GM15510 (cell line): ENCODE data around the gene HNRNPU.

ENCODE experiments used
- POLR2A ChIP-seq: IDR thresholded peaks from 3 replicates; pipeline ENCODE4 v1.6.1; 2011; ENCODE audit warnings: borderline replicate concordance; ENCODE audit not compliant: insufficient read length; ENCODE audit errors: extremely low read depth

HNRNPU gene

DNA sequence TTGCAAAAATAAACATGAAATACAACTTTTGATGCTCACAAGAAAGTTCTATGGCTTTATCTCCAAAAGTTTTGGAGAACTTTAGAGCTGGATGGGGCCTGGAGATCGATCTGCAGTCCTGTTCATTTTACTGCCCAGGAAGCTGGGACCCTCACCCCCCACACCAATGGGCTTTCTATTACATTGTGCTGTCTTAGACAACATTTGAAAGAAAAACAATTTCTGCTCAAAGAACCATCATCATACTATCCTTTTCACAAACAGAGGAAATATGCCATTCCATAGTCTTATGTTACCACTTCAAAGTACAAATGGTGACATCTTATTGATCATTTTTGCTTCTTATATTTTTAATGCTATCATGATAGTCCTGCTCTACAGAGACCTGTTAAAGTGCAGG is 2.0 kb upstream of the HNRNPU start:
- TF ChIP-seq POLR2A = no peak

GRCh38 chr1:244865820-244866219 is 1.5 kb upstream of the HNRNPU start:
- no peak for TF ChIP-seq POLR2A

DNA sequence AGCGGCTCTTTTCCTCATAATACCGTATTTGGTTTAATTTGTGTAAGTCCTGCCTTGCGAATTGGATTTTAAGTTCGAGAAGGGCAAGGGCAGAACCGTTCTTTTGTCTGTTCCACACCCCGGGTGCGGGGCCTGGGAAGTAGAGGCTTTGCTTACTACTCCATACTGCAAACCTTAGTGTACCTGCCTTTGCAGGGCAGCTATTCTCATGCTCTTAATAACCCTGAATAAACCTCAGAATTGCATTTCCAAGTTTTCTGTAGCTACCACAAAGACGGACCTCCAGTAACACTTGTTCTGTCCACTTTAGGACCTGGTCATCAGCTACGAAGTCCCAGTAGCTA is 657 bp upstream of the HNRNPU start:
- TF ChIP-seq POLR2A = no peak

DNA sequence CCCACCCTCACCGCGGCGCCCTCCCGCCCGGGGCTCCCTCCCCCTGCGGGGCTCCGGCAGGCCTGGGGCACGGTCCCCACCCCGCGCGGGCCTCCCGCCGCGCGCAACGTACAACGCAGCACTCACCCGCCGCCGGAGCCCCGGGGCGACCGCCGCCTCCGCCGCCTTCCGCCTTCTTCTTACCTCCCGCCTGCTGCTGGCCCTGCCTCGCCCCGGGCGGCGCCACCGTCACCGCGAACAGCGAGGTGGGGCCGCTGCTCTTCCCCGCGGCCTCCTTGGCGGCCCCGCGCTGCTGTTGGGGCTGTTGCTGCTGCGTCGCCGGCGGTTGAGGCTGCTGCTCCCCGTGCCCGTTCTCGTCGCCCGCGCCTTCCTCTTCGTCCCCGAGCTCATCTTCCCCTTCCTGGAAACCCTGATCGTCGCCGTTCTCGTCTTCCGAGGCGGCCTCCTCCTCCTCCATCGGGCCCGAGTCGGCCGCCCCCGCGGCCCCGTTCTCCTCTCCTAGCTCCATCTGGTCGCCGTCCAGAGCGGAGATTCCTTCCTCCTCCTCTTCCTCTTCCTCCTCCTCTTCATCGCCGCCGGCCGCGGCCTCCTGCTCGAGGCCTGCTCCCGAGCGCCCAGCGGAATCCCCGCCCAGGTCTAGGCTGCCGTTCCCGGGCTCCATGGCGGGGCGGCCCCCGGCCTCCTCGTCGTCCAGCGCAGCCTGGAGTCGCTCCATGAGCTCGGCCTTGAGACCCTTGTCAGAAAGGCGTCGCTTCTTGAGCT is 671 bp downstream of the HNRNPU start:
- TF ChIP-seq POLR2A = no peak

DNA sequence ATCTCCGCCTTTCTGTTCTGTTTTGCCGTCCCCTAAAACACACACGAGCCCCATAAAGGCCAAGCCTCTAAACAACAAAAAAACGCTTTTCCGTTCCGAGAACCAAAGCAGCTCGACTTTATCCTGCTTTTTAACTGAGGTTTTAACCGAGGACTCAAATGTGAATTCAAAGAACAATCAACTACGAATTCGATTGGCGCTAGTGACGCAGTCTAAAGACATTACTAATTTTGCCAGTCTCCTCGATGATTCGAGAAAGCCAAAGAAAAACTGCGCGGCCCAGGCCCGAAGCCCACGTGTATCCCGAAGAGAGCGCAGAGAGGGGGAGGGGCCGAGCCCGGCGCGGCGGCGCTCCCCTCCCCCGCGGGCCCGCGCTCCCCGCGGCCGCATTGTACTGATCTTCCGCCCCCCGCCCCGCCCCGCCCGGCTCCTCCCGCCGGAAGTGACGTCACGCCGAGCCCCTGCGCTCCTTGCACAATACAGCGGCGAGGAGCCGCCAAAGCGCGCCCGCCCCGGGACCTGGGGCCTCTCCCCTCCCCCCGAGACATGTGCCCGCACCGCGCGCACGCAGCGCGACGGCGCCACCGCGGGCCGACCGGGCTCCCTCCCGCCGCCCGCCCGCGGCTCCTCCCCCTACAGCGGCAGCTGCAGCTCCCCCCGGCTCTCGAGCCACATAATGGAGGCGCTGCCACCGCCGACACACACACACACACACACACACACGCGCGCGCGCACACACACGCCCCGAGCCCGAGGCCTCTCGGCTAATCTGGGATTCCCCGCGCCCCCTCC is 1.4 kb downstream of the HNRNPU start:
- TF ChIP-seq POLR2A = peak; percentile 65

GRCh38 chr1:244862354-244862698 is 2.0 kb downstream of the HNRNPU start:
- no peak for TF ChIP-seq POLR2A

DNA sequence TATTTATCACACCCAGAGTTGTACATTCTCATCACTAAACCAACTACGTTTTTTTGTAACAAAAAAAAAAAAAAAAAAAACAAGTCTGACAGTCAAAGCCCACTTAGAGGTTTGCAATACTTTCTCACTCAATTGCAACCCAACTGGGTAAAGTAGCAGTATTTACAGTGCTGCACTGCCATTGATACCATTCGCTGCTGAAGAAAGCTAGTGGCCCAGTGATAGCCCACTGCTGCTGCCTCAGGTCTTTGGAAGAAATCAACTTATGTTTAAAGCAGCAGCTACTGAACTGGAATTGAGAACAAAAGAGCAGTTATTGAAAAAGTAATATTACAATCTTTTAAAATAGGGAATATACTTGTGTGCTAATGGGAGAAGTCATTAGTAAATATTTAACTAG is 2.7 kb downstream of the HNRNPU start:
- TF ChIP-seq POLR2A = no peak

- TF ChIP-seq POLR2A = no peak
Measured at GRCh38 chr1:244860914-244861610, 3.3 kb downstream of the HNRNPU start.

GRCh38 chr1:244860078-244860477 is 4.3 kb downstream of the HNRNPU start:
- TF ChIP-seq POLR2A = no peak

DNA sequence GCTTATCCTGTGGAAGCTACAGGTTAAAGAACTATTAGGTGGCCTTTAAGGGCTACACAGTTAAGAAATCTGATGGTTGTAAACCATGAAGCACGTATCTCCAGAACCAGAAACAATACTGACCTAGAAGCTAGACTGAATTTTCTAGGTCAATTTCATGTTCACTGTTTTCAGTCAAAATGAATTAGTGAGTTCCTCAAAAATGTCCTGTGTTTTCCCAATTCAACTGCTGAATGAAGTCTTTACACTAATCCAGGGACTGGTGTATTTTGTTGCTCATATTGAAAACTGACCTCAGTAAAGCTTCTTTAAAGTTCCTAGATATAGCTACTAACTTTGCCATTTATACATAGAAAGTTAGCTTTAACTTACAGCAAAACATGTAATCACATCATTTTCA is 6.0 kb downstream of the HNRNPU start:
- no peak for TF ChIP-seq POLR2A

DNA sequence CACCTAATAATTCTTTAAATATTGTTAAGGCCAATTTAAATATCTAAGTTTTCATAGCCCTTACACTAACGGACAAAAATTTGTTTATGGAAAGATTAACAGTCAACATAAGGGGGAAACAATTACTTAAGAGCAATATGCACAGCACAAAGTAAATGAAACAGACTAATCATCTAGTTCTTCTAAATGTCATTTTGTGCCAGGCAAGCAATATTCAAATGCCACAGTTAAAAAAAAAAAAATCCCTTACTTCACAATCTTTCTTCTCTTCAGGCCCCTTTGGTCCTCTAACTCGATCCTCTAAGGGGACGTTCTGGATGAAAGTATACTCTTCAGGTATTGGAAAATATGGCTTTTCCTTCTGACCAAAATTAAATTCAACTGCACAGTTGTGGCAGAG is 6.6 kb downstream of the HNRNPU start:
- TF ChIP-seq POLR2A = no peak

- TF ChIP-seq POLR2A = no peak
Measured at GRCh38 chr1:244854865-244855578, 9.3 kb downstream of the HNRNPU start.

DNA sequence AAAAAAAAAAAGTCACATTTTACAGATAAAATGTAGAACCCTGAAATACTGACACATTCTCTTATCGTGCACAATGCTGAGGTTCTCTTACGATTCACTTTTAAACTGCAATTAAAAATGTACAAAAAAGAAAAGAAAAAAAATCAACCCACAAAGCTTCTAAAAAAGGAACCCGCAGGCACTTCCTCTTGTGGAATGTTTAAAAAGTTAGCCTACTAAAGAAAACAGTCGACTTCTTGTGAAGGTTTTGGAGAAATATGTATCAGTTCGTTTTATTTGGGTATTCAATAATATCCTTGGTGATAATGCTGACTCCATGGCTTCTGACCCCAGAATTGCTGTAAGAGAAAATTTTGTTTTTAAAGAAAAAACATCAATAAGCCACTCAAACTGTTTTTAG is 10.2 kb downstream of the HNRNPU start:
- TF ChIP-seq POLR2A = no peak

DNA sequence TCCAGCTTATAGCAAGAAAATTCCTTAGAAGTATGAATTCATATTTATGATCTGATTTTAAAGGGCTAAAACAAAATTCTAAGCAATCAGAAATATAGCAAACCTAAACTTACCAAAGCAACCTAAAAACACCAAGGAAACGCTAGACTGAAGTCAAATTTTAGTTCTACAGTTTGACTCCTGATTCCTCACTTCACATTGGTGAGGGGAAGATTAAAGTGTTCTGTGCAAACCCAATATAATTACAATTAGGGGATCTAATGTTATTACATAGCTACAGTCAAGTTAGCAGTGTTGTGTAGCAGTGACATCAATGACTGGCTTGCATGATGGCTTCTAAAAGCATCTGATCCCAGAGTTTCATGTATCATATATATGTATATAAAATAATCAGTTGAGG is 11.6 kb downstream of the HNRNPU start:
- TF ChIP-seq POLR2A = no peak
